ENCODE data around the gene LHFPL6.

DNA sequence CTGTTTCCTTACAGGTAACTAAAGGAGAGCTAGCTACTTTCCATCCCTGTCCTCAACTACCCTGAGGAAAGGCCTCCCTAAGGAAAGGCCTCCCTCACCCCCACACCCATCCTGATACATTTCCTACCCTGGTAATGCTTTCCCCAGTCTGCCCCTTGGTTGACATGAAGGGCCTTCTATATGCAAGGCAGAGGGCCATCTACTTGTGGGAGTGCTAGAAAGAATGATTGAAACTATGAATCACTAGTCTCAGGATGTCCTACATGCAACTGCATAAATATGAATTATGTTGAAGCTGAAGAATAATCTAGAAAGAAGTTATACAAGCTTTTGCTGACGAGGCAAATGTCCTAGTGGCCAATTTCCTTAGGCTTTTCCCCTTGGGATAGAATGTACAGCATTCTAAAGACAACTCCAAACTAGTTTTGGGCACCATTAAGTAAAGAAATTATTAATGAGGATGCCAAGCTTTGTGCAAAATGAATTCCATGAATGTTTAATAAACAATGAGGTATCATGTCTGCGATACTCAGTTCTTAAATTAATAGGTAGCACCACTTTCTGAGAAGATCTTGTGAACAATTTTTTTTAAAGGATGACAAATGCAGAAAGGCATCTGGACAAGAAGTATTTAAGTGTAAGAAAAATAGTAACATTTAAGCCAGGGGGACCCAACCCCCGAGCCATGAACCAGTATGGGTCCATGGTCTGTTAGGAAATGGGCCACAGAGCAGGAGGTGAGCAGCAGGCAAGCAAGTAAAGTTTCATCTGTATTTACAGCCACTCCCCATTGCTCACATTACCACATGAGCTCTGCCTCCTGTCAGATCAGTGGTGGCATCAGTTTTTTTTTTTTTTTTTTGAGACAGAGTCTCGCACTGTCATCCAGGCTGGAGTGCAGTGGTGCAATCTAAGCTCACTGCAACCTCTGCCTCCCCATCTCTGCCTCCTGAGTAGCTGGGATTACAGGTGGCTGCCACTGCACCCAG lies 223.0 kb downstream of the LHFPL6 start:
- TF ChIP-seq POLR2A (IDR thresholded peaks at IDR 0.05) (no peak), CTCF (IDR thresholded peaks at IDR 0.05) (no peak)
